ENCODE results near the gene COX6B1. TPM values are rescaled to one million over a fixed set of nuclear protein-coding genes. Genes with fewer than 3 reads are reported as not detected.
"Not testable (repeated sequence)": the region's sequence is repeated elsewhere in the genome, so short reads cannot be mapped to it uniquely, and the experiment has no call there.

COX6B1 gene
- polyA plus RNA-seq, 4 donors = 326 to 2,391 (median 1,554) TPM

DNA sequence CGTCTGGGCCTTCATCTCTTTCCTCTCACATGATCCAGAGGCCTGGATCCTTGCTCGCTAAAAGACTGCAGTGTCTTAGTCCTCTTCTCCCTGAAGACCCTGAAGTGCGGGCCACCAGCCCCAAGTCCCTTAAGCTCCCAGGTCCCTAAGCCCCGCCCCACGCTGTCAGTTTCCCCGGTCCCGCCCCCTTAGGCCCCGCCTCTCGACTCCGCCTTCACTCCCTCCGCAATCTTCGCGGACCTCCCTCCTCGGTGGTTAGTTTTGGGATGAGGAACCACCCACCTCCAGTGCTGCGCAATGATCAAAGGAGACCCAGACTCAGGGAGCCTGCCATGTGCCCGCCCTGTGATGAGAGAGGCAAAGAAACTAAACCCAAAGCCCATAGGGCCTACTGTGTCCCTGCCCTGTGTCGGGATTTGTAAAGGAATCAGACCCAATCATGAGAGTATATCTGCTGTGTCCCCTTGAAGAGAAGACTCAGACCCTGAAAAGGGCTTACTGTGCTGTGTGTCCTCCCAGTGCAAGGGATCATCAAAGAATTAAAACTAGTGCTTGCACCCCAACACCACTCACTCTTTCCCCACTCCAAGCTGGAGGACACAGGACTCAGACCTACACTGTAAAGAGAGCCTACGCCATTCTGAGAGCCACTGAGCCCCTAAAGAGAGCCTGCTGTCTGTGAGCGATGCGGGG is 3.0 kb upstream of the COX6B1 start:
- DNase-seq (peak; percentile 64 to 75), FAIRE-seq (no peak)

DNA sequence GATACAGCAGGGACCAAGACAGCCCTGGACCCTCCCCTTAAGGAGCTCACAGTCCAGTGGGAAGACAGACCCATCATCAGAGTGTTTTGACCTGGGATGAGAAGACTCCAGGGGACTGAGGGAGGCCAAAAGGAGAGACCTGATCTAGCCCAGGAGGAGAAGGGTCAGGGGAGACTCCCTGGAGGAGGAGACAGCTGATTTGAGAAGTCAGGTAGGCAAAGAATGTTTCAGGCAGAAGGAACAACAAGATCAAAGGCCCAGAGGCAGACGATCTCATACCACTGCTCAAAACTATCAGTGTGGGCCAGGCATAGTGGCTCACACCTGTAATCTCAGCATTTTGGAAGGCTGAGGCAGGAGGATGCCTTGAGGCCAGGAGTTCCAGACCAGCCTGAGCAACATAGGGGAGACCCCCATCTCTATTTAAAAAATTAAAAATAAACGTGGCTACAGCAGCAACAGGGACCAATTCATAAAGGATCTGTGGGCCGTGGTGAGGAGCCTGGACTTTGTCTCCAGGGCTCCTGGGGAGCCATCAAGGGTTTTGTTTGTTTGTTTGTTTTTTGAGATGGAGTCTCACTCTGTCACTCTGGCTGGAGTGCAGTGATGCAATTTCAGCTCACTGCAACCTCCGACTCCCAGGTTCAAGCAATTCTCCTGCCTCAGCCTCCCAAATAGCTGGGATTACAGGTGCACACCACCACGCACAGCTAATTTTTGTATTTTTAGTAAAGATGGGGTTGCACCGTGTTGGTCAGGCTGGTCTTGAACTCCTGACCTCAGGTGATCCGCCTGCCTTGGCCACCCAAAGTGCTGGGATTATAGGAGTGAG is 2.2 kb upstream of the COX6B1 start:
- H3K27ac ChIP-seq (ENCODE audit: low read depth in 1 of 3, low read length in 2 of 3) = peak overlapping the region in 1 of 3 donors; percentile 99
- H3K27me3 ChIP-seq (ENCODE audit: control insufficient read depth in 3 of 3, insufficient read depth in 3 of 3, low read length in 3 of 3) = peaks cover 0 to 5% (median 0%) of the 10 kb centered on the region in 3 donors
- H3K4me3 ChIP-seq (ENCODE audit: low read depth in 1 of 3, low read length in 3 of 3) = no peak overlapping the region
- peaks cover 0 to 35% (median 15%) of the 10 kb centered on the region in 3 donors for H3K4me1 ChIP-seq (ENCODE audit: control insufficient read depth in 3 of 3, insufficient read depth in 2 of 3, low read depth in 1 of 3, low read length in 2 of 3)
- H3K9me3 ChIP-seq (ENCODE audit: control insufficient read depth in 2 of 2, insufficient read depth in 1 of 2, low read depth in 1 of 2, low read length in 1 of 2) = no peaks in the 10 kb centered on the region
- FAIRE-seq = no peak
- peaks cover 0 to 15% (median 4%) of the 10 kb centered on the region in 3 donors for H3K36me3 ChIP-seq (ENCODE audit: control insufficient read depth in 3 of 3, insufficient read depth in 2 of 3, low read depth in 1 of 3, low read length in 3 of 3)
- no peak for DNase-seq
- WGBS, 3 donors = 60 to 74% (median 60%) methylated on average over 7 of the region's 7 CpGs

More for the DNA sequence above, 3.0 kb upstream of the COX6B1 start:
- Histone ChIP-seq H3K27me3 (ENCODE audit: control insufficient read depth in 3 of 3, insufficient read depth in 3 of 3, low read length in 3 of 3) (peaks cover 0 to 5% (median 0%) of the 10 kb centered on the region in 3 donors), H3K4me3 (ENCODE audit: low read depth in 1 of 3, low read length in 3 of 3) (peak overlapping the region; percentile 40 to 70 (median 62)), H3K9me3 (ENCODE audit: control insufficient read depth in 2 of 2, insufficient read depth in 1 of 2, low read depth in 1 of 2, low read length in 1 of 2) (no peaks in the 10 kb centered on the region), H3K27ac (ENCODE audit: low read depth in 1 of 3, low read length in 2 of 3) (peak overlapping the region; percentile 88 to 99 (median 99)), H3K4me1 (ENCODE audit: control insufficient read depth in 3 of 3, insufficient read depth in 2 of 3, low read depth in 1 of 3, low read length in 2 of 3) (peaks cover 0 to 35% (median 15%) of the 10 kb centered on the region in 3 donors), H3K36me3 (ENCODE audit: control insufficient read depth in 3 of 3, insufficient read depth in 2 of 3, low read depth in 1 of 3, low read length in 3 of 3) (peaks cover 0 to 7% (median 0%) of the 10 kb centered on the region in 3 donors)
- 19 to 21% (median 21%) methylated on average over 19 to 20 of the region's 20 CpGs for WGBS, 3 donors

DNA sequence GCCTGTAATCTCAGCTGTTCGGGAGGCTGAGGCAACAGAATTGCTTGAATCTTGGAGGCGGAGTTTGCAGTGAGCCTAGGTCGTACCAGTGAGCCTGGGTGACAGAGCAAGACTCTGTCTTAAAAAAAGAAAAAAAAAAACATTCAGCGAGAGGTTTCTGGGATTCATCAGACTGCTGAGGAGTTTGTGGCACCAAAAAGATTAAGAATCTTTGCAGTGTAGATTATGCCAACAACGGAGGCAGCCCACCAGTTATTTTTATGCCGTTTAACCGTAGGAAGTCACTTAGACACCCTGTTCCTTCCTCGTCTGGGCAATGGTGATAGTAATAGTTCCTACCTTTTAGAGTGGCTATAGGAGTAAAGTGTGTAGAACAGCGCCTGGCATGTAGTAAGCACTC is 2.5 kb downstream of the COX6B1 start:
- H3K4me3 ChIP-seq (ENCODE audit: low read depth in 1 of 3, low read length in 3 of 3) = no peak overlapping the region
- no peak overlapping the region for H3K27ac ChIP-seq (ENCODE audit: low read depth in 1 of 3, low read length in 2 of 3)
- H3K27me3 ChIP-seq (ENCODE audit: control insufficient read depth in 3 of 3, insufficient read depth in 3 of 3, low read length in 3 of 3) = no peaks in the 10 kb centered on the region
- FAIRE-seq (no peak), DNase-seq (no peak)
- H3K36me3 ChIP-seq (ENCODE audit: control insufficient read depth in 3 of 3, insufficient read depth in 2 of 3, low read depth in 1 of 3, low read length in 3 of 3) = peaks cover 13 to 44% (median 17%) of the 10 kb centered on the region in 3 donors
- no peaks in the 10 kb centered on the region for H3K9me3 ChIP-seq (ENCODE audit: control insufficient read depth in 2 of 2, insufficient read depth in 1 of 2, low read depth in 1 of 2, low read length in 1 of 2)
- H3K4me1 ChIP-seq (ENCODE audit: control insufficient read depth in 3 of 3, insufficient read depth in 2 of 3, low read depth in 1 of 3, low read length in 2 of 3) = peaks cover 0 to 11% (median 2%) of the 10 kb centered on the region in 3 donors
- WGBS, 3 donors = 72 to 81% (median 78%) methylated on average over 9 of the region's 9 CpGs

DNA sequence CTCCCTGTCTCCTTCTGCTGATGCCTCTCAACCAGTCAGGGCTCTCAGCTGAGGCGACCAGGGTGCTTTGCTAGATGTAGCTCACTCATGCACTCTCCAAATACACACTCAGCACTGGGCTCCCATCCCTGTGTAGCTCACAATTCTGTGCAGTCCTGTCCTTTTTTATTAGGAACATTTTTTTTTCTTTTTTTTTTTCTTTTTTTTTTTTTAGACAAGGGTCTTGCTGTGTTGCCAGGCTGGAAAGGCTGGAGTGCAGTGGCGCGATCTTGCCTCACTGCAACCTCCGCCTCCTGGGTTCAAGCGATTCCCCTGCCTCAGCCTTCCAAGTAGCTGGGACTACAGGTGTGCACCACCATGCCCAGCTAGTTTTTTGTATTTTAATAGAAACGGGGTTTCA is 6.7 kb downstream of the COX6B1 start:
- 95 to 96% (median 96%) methylated on average over 6 of the region's 6 CpGs for WGBS, 3 donors
- H3K27ac ChIP-seq (ENCODE audit: low read depth in 1 of 3, low read length in 2 of 3); DNase-seq; H3K4me3 ChIP-seq (ENCODE audit: low read depth in 1 of 3, low read length in 3 of 3); H3K27me3 ChIP-seq (ENCODE audit: control insufficient read depth in 3 of 3, insufficient read depth in 3 of 3, low read length in 3 of 3); H3K9me3 ChIP-seq (ENCODE audit: control insufficient read depth in 2 of 2, insufficient read depth in 1 of 2, low read depth in 1 of 2, low read length in 1 of 2); FAIRE-seq; H3K4me1 ChIP-seq (ENCODE audit: control insufficient read depth in 3 of 3, insufficient read depth in 2 of 3, low read depth in 1 of 3, low read length in 2 of 3): not testable (repeated sequence)
- peaks cover 19 to 74% (median 27%) of the 10 kb centered on the region in 3 donors for H3K36me3 ChIP-seq (ENCODE audit: control insufficient read depth in 3 of 3, insufficient read depth in 2 of 3, low read depth in 1 of 3, low read length in 3 of 3)

GRCh38 chr19:35655600-35655999 is 7.5 kb downstream of the COX6B1 start:
- no peak for DNase-seq
- no peak overlapping the region for H3K4me3 ChIP-seq (ENCODE audit: low read depth in 1 of 3, low read length in 3 of 3)
- no peaks in the 10 kb centered on the region for H3K27me3 ChIP-seq (ENCODE audit: control insufficient read depth in 3 of 3, insufficient read depth in 3 of 3, low read length in 3 of 3)
- WGBS, 3 donors = 98 to 100% (median 99%) methylated on average over 4 of the region's 4 CpGs
- no peak for FAIRE-seq
- no peaks in the 10 kb centered on the region for H3K9me3 ChIP-seq (ENCODE audit: control insufficient read depth in 2 of 2, insufficient read depth in 1 of 2, low read depth in 1 of 2, low read length in 1 of 2)
- no peak overlapping the region for H3K27ac ChIP-seq (ENCODE audit: low read depth in 1 of 3, low read length in 2 of 3)
- H3K36me3 ChIP-seq (ENCODE audit: control insufficient read depth in 3 of 3, insufficient read depth in 2 of 3, low read depth in 1 of 3, low read length in 3 of 3) = peaks cover 19 to 72% (median 26%) of the 10 kb centered on the region in 3 donors
- no peaks in the 10 kb centered on the region for H3K4me1 ChIP-seq (ENCODE audit: control insufficient read depth in 3 of 3, insufficient read depth in 2 of 3, low read depth in 1 of 3, low read length in 2 of 3)

DNA sequence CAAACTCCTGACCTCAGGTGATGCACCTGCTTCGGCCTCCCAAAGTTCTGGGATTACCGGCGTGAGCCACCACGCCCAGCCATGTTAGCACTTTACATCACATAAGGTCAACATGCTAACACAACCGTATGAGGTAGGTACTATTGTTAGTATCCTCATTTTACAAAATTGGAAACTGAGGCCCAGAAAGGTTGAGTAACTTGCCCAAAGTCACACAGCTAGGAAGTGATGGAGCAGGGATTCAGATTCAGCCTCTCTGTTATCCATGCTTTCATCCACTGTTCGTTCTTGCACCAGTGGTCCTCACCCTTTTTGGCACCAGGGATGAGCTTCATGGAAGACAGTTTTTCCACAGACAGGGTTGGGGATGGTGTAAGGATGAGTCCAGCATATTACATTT is 8.6 kb downstream of the COX6B1 start:
- no peak overlapping the region for H3K4me3 ChIP-seq (ENCODE audit: low read depth in 1 of 3, low read length in 3 of 3)
- 92 to 96% (median 93%) methylated on average over 6 of the region's 6 CpGs for WGBS, 3 donors
- no peaks in the 10 kb centered on the region for H3K27me3 ChIP-seq (ENCODE audit: control insufficient read depth in 3 of 3, insufficient read depth in 3 of 3, low read length in 3 of 3)
- no peaks in the 10 kb centered on the region for H3K4me1 ChIP-seq (ENCODE audit: control insufficient read depth in 3 of 3, insufficient read depth in 2 of 3, low read depth in 1 of 3, low read length in 2 of 3)
- DNase-seq (no peak), FAIRE-seq (no peak)
- peaks cover 16 to 68% (median 18%) of the 10 kb centered on the region in 3 donors for H3K36me3 ChIP-seq (ENCODE audit: control insufficient read depth in 3 of 3, insufficient read depth in 2 of 3, low read depth in 1 of 3, low read length in 3 of 3)
- H3K27ac ChIP-seq (ENCODE audit: low read depth in 1 of 3, low read length in 2 of 3) = no peak overlapping the region
- H3K9me3 ChIP-seq (ENCODE audit: control insufficient read depth in 2 of 2, insufficient read depth in 1 of 2, low read depth in 1 of 2, low read length in 1 of 2) = no peaks in the 10 kb centered on the region

DNA sequence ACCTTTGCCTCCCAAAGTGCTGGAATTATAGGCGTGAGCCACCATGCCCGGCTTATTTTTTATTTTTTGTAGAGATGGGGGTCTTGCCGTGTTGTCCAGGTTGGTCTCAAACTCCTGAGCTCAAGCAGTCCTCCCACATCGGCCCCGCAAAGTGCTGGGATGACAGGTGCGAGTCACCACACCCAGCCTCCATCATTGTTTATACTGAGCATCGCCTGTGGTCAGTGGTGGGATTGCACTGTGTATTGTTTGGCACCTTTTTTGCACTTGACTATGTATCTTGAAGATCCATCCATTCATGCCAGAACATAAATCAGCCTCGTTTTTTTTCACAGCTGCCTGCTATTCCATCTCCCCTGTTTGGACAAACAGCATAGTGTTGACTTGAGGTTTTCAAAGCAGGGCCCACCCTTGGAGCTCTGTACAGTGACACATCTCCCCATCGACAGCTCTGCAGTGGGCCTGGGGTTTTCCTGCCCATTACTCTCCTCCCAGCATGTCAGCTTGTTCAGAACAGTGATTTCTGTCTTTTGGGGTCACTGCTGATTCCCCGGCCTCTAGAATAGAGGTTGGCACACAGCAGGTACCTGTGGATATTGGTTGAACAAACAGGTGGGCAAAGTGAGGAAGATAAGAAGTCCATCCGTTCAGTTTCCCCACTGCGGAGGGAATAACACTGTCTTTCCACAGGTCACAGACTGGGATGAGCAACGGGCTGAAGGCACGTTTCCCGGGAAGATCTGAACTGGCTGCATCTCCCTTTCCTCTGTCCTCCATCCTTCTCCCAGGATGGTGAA is 10.0 kb downstream of the COX6B1 start:
- Histone ChIP-seq H3K27ac (ENCODE audit: low read depth in 1 of 3, low read length in 2 of 3) (no peak overlapping the region), H3K27me3 (ENCODE audit: control insufficient read depth in 3 of 3, insufficient read depth in 3 of 3, low read length in 3 of 3) (no peaks in the 10 kb centered on the region), H3K4me1 (ENCODE audit: control insufficient read depth in 3 of 3, insufficient read depth in 2 of 3, low read depth in 1 of 3, low read length in 2 of 3) (no peaks in the 10 kb centered on the region), H3K4me3 (ENCODE audit: low read depth in 1 of 3, low read length in 3 of 3) (no peak overlapping the region), H3K9me3 (ENCODE audit: control insufficient read depth in 2 of 2, insufficient read depth in 1 of 2, low read depth in 1 of 2, low read length in 1 of 2) (no peaks in the 10 kb centered on the region), H3K36me3 (ENCODE audit: control insufficient read depth in 3 of 3, insufficient read depth in 2 of 3, low read depth in 1 of 3, low read length in 3 of 3) (peaks cover 14 to 66% (median 16%) of the 10 kb centered on the region in 3 donors)
- WGBS, 3 donors = 82 to 87% (median 84%) methylated on average over 15 of the region's 15 CpGs
- DNase-seq (no peak), FAIRE-seq (no peak)

GRCh38 chr19:35661995-35662340 is 13.8 kb downstream of the COX6B1 start:
- 97 to 100% (median 98%) methylated on average over 6 of the region's 6 CpGs for WGBS, 3 donors
- H3K36me3 ChIP-seq (ENCODE audit: control insufficient read depth in 3 of 3, insufficient read depth in 2 of 3, low read depth in 1 of 3, low read length in 3 of 3) = peaks cover 10 to 47% (median 15%) of the 10 kb centered on the region in 3 donors
- no peak for DNase-seq
- FAIRE-seq = no peak
- no peaks in the 10 kb centered on the region for H3K9me3 ChIP-seq (ENCODE audit: control insufficient read depth in 2 of 2, insufficient read depth in 1 of 2, low read depth in 1 of 2, low read length in 1 of 2)
- no peaks in the 10 kb centered on the region for H3K4me1 ChIP-seq (ENCODE audit: control insufficient read depth in 3 of 3, insufficient read depth in 2 of 3, low read depth in 1 of 3, low read length in 2 of 3)
- no peak overlapping the region for H3K27ac ChIP-seq (ENCODE audit: low read depth in 1 of 3, low read length in 2 of 3)
- H3K27me3 ChIP-seq (ENCODE audit: control insufficient read depth in 3 of 3, insufficient read depth in 3 of 3, low read length in 3 of 3) = no peaks in the 10 kb centered on the region
- H3K4me3 ChIP-seq (ENCODE audit: low read depth in 1 of 3, low read length in 3 of 3) = no peak overlapping the region

All from small intestine (tissue), 7 donors.